CD4-positive, alpha-beta T cell treated with Interleukin-2 at 100 ng/mL for 4 hours (primary cell): Measurements from ENCODE around the gene PLPPR1.
"Not testable (repeated sequence)": the region's sequence is repeated elsewhere in the genome, so short reads cannot be mapped to it uniquely, and the experiment has no call there.

Experiments
- DNase-seq: peaks from one replicate; pipeline ENCODE4 v3.0.0-alpha.2; 2020; ENCODE audit warnings: low spot score

The PLPPR1 gene

GRCh38 chr9:101299901-101300300 lies 271.4 kb downstream of the PLPPR1 start:
- DNase-seq: no peak

- no peak for DNase-seq
Observed at GRCh38 chr9:101307051-101307450, 278.5 kb downstream of the PLPPR1 start.

GRCh38 chr9:101307524-101308213 lies 279.1 kb downstream of the PLPPR1 start:
- no peak for DNase-seq

- DNase-seq: no peak
Observed at GRCh38 chr9:101309139-101309538, 280.6 kb downstream of the PLPPR1 start.

GRCh38 chr9:101311191-101311590 lies 282.7 kb downstream of the PLPPR1 start:
- DNase-seq: no peak

GRCh38 chr9:101311758-101312420 lies 283.4 kb downstream of the PLPPR1 start:
- DNase-seq: peak; percentile 68

- DNase-seq: no peak
Observed at GRCh38 chr9:101312661-101313060, 284.1 kb downstream of the PLPPR1 start.

- no peak for DNase-seq
Observed at GRCh38 chr9:101315112-101315450, 286.6 kb downstream of the PLPPR1 start.

GRCh38 chr9:101317735-101318134 lies 289.2 kb downstream of the PLPPR1 start:
- no peak for DNase-seq

GRCh38 chr9:101323129-101323528 lies 294.6 kb downstream of the PLPPR1 start:
- DNase-seq: no peak

GRCh38 chr9:101324245-101324804 lies 295.8 kb downstream of the PLPPR1 start:
- DNase-seq: no peak

GRCh38 chr9:101325053-101325452 lies 296.5 kb downstream of the PLPPR1 start:
- no peak for DNase-seq

- DNase-seq: no peak
Observed at GRCh38 chr9:101326035-101326434, 297.5 kb downstream of the PLPPR1 start.

- no peak for DNase-seq
Observed at GRCh38 chr9:101326501-101326900, 298.0 kb downstream of the PLPPR1 start.

GRCh38 chr9:101327422-101327909 lies 298.9 kb downstream of the PLPPR1 start:
- DNase-seq: not testable (repeated sequence)

- no peak for DNase-seq
Observed at GRCh38 chr9:101332362-101332761, 303.8 kb downstream of the PLPPR1 start.

- DNase-seq: no peak
Observed at GRCh38 chr9:101333490-101333889, 305.0 kb downstream of the PLPPR1 start.

GRCh38 chr9:101333926-101334702 lies 305.6 kb downstream of the PLPPR1 start:
- DNase-seq: no peak

- DNase-seq: no peak
Observed at GRCh38 chr9:101336091-101336490, 307.6 kb downstream of the PLPPR1 start.

- no peak for DNase-seq
Observed at GRCh38 chr9:101337237-101337636, 308.7 kb downstream of the PLPPR1 start.

GRCh38 chr9:101341958-101342357 lies 313.4 kb downstream of the PLPPR1 start:
- no peak for DNase-seq

GRCh38 chr9:101342595-101342994 lies 314.1 kb downstream of the PLPPR1 start:
- no peak for DNase-seq

GRCh38 chr9:101350285-101350684 lies 321.8 kb downstream of the PLPPR1 start:
- DNase-seq: no peak
